ENCODE measurements around the gene NPS. TPM values are rescaled to one million over a fixed set of nuclear protein-coding genes. Genes with fewer than 3 reads are reported as not detected.

The NPS gene
- total RNA-seq, 1 donor from 2014 or later = not detected

DNA sequence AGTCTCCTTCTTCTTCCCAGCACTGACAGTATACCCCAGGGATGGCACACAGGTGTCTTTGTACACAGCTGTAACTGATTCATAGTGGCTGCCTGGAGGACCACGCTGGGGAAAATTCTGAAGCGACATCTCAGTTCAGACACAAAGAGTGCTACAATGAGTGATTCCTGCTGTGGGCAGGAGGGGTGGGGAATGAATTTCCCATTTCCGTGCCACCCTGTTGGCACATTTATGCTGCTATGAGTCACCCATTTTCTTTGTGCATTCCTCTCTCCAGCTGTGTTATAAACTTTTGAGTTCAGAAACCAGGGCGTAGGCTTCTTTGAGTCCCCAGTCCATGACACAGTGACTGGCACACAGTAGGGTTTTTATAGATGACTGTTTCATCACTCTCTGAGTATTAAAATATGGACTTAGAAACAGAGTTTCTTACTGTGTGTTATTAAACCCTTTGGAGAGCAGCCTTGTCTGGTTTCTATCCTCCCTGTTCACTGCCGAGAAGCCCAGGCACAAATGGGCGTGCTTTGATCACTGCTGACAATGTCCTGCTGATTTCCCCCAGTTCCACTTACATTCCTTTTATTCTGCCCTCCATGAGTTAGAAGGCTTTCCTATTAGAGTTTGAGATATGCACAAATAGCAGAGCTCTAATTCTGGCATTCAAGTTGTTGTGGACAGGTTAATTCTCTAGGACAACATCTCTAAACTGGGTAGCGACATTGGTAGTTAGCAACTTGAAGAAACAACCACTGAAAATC is 24.0 kb upstream of the NPS start:
- no peaks in the 10 kb centered on the region for H3K4me1 Mint-ChIP-seq

DNA sequence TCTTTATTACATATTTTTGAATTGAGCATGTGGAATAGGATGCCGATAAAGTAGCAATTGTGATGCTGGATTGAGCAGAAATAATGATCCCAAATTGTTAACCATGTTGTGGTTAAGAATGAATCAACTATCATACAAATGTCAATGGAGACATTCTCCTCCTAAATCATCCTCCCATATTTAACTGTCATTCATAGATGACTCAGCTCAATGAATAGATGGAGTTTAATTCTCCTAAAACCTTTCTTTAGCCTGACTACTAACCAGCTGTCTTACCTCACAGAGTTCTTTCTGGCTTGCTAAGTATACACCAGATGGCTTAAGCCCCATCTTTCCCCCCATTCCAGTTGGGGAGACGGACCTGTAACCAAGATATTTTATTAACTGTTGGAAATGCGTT is 23.4 kb upstream of the NPS start:
- DNase-seq (ENCODE audit: low spot score in 2 of 2, unreplicated experiment in 2 of 2) = no peak
- no peaks in the 10 kb centered on the region for H3K9me3 Mint-ChIP-seq
- H3K36me3 Mint-ChIP-seq = no peaks in the 10 kb centered on the region
- no peak overlapping the region for H3K4me3 Mint-ChIP-seq
- peaks cover 38% of the 10 kb centered on the region for H3K27me3 Mint-ChIP-seq (ENCODE audit: low read depth)
- H3K27ac Mint-ChIP-seq = no peak overlapping the region
- H3K4me1 Mint-ChIP-seq = no peaks in the 10 kb centered on the region
- TF ChIP-seq, protein P1, sequence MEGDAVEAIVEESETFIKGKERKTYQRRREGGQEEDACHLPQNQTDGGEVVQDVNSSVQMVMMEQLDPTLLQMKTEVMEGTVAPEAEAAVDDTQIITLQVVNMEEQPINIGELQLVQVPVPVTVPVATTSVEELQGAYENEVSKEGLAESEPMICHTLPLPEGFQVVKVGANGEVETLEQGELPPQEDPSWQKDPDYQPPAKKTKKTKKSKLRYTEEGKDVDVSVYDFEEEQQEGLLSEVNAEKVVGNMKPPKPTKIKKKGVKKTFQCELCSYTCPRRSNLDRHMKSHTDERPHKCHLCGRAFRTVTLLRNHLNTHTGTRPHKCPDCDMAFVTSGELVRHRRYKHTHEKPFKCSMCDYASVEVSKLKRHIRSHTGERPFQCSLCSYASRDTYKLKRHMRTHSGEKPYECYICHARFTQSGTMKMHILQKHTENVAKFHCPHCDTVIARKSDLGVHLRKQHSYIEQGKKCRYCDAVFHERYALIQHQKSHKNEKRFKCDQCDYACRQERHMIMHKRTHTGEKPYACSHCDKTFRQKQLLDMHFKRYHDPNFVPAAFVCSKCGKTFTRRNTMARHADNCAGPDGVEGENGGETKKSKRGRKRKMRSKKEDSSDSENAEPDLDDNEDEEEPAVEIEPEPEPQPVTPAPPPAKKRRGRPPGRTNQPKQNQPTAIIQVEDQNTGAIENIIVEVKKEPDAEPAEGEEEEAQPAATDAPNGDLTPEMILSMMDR (IDR thresholded peaks at IDR 0.05; ENCODE audit: unreplicated experiment) = no peak

More for the DNA sequence above, 24.0 kb upstream of the NPS start:
- Mint-ChIP-seq H3K36me3 (no peaks in the 10 kb centered on the region), H3K27me3 (ENCODE audit: low read depth) (peaks cover 38% of the 10 kb centered on the region), H3K4me3 (no peak overlapping the region), H3K9me3 (peaks cover 2% of the 10 kb centered on the region), H3K27ac (no peak overlapping the region)
- DNase-seq (ENCODE audit: low spot score in 2 of 2, unreplicated experiment in 2 of 2) = no peak
- TF ChIP-seq, protein P1 (IDR thresholded peaks at IDR 0.05; ENCODE audit: unreplicated experiment) = no peak

DNA sequence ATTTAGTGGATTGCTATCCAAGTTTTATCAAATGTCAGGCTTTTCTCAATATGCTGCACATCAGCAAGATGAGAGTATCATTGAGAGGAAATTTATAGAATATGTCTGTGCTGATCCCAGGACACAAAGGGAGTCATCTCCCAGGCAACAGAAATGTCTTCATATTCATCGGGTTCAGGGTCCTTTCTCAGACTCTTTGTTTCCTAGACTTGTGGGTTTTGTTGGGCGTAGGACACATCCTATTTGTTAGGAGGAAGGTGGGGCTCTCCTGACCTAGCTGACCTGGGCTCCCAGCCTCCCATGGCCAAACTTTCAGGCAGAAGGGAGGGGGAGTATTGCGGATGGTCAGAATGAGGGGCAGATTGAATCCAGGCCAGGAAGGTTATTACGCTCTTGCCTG is 22.9 kb upstream of the NPS start:
- Mint-ChIP-seq H3K9me3 (no peaks in the 10 kb centered on the region), H3K4me1 (no peaks in the 10 kb centered on the region), H3K4me3 (no peak overlapping the region), H3K36me3 (no peaks in the 10 kb centered on the region), H3K27me3 (ENCODE audit: low read depth) (peaks cover 38% of the 10 kb centered on the region), H3K27ac (no peak overlapping the region)
- TF ChIP-seq, protein P1 (IDR thresholded peaks at IDR 0.05; ENCODE audit: unreplicated experiment) = no peak
- no peak for DNase-seq (ENCODE audit: low spot score in 2 of 2, unreplicated experiment in 2 of 2)

DNA sequence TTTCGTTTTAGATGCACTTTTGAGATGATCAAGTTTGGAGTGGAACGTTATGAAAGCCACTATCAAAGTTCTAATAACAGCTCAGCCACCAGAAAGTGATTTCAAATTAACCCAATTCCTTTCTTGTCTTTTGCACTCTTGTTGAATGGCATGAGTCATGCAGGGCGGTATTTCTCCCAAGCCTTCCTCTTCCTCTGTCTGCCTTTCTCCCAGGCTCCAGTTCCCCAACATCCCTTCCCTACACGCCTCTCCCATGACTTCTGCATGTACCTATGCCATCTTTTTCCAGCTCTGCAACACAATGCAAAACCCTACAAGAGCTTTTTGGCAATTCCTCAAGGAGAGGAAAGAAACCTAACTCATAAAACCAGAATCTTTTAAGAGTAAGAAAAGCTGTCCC is 21.8 kb upstream of the NPS start:
- TF ChIP-seq, protein P1 (IDR thresholded peaks at IDR 0.05; ENCODE audit: unreplicated experiment) = no peak
- H3K9me3 Mint-ChIP-seq = no peaks in the 10 kb centered on the region
- H3K36me3 Mint-ChIP-seq = no peaks in the 10 kb centered on the region
- H3K4me1 Mint-ChIP-seq = no peaks in the 10 kb centered on the region
- no peak for DNase-seq (ENCODE audit: low spot score in 2 of 2, unreplicated experiment in 2 of 2)
- no peak overlapping the region for H3K27ac Mint-ChIP-seq
- no peak overlapping the region for H3K4me3 Mint-ChIP-seq
- H3K27me3 Mint-ChIP-seq (ENCODE audit: low read depth) = peaks cover 36% of the 10 kb centered on the region

DNA sequence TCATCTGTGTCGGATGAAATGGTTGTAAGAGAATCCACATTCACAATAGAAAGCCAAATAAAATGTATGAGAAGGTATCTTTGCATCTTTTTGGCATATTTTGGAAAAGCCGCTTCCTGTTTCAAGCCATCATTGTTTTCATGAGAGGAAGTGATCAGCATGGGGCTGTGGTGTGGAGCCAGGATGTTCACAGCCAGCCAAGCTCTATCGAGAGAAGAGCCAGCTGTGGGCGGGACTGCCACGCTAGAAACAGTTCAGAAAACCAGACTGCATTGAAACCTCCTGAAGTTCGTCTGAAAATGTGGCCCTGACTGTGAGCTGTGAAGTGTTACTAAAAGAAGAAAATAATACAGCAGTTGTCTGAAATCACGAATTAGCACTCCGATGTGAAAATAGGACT is 21.2 kb upstream of the NPS start:
- Mint-ChIP-seq H3K4me1 (no peaks in the 10 kb centered on the region), H3K9me3 (no peaks in the 10 kb centered on the region), H3K4me3 (no peak overlapping the region), H3K27me3 (ENCODE audit: low read depth) (peaks cover 35% of the 10 kb centered on the region), H3K27ac (no peak overlapping the region), H3K36me3 (no peaks in the 10 kb centered on the region)
- no peak for DNase-seq (ENCODE audit: low spot score in 2 of 2, unreplicated experiment in 2 of 2)
- TF ChIP-seq, protein P1 (IDR thresholded peaks at IDR 0.05; ENCODE audit: unreplicated experiment) = no peak
